Caki2 (cell line): ENCODE data around the gene FES. TPM values are rescaled to one million over a fixed set of nuclear protein-coding genes. Genes with fewer than 3 reads are reported as not detected.
A peak's percentile ranks its signal among the peaks of the same experiment; 100 is the strongest.
"Not testable (repeated sequence)": the region's sequence is repeated elsewhere in the genome, so short reads cannot be mapped to it uniquely, and the experiment has no call there.

Experiments used
- DNase-seq: peaks from one replicate; pipeline ENCODE4 v3.0.0-alpha.2; 2015; ENCODE audit warnings: low read depth
- in situ Hi-C: cut with HindIII; loops from 2 replicates; pipeline ENCODE4 v1.10.0; 2016; ENCODE audit warnings: low sequenced_read_pairs, low pct_unique_long_range_greater_than_20kb, mixed read lengths
- total RNA-seq: library from RNA; depleted of rRNA; stranded (reverse); fragments of >200 nt; shearing (Covaris generic); gene quantifications from 2 replicates; pipeline ENCODE4 v1.2.3, GENCODE V29; 2014; ENCODE audit warnings: low replicate concordance

Gene FES
- total RNA-seq, 1 experiment from 2014 or later = not detected

DNA sequence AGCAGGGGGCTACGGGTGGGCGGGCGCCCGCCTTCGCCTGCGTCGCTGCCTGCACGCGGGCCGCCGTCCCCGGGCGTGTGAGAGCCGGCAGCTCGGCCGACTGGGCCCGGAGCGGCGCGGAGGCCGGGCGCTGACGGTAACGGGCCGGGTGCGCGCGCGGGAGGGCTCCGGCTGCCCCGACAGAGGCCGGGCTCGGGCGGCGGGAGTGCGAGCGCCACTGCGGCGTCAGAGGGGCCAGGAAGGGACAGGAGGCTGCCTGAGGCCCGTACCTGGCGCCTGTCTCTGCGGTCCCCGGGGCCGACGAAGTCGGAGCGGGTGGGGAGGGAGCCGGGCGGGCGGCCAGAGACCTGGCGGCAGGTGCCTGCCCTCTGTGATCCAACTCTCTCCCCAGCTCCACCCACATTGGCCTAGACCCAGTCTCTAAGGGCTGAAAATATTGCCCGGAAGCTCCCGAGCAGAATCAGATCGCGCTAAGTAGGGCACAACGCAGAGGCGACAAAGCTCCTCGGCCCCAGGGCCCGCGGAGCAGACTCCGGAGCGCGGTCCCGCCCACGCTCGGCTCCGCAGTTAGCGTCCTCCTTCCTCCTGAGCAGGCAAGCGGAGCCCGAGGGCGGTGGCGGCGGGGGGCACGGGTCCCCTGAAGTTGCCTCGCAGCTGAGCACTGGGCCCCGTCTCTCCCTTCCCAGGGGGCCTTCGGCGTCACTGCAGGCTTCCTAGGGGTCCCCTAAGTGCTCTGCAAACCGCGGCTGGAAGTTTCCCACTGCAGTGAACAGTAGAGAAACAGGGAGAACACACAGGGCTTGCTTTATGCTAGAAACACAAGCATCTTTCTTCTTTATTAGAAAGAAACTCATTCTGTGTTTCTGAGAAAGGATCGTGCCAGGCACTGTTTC lies 18.8 kb downstream of the FES start, which contains the start of gene MAN2A2:
Gene MAN2A2 (plus strand): TSS at position 463 of the 893 bp plus-strand sequence. CDS start 906 bp downstream, outside the sequence.
- DNase-seq = peak; percentile 59
- in situ Hi-C loops = no loop called here

DNA sequence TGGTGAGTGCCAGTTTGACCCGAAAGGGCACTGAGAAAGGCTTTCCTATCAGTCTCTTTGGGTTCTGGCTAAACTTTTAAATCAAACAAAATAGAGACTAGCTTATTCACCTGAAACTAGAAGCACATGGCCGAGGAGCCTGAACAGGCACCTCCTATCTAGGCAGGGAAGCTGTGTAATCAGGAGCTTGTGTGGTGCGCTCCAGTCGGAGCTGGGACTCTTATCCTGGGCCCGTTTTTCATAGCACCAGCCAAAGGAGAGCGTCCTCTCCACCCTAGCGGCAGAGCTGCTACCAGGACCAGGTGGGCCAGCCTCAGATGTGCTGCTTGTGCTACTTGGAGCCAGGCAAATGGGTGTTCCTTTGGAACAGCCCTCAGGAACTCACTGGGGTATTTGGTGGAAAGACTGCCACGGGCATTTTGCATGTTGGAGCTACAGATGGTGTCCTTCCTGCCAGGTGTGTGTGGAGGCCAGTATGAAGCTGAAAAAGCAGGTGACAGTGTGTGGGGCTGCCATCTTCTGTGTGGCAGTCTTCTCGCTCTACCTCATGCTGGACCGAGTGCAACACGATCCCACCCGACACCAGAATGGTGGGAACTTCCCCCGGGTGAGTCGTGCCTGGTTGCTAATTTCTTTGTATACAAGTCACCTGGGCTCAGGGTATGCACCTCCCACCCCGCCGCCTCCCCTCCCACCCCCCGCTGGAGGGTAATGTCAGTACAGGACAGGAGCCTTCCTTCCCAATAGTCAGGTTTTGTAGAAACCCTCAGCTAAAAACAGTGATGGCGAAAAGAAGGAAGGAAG lies 19.6 kb downstream of the FES start:
- in situ Hi-C loops = no loop called here
- DNase-seq = no peak

- in situ Hi-C loops = no loop called here
Measured at GRCh38 chr15:90904746-90905145, 20.4 kb downstream of the FES start.

DNA sequence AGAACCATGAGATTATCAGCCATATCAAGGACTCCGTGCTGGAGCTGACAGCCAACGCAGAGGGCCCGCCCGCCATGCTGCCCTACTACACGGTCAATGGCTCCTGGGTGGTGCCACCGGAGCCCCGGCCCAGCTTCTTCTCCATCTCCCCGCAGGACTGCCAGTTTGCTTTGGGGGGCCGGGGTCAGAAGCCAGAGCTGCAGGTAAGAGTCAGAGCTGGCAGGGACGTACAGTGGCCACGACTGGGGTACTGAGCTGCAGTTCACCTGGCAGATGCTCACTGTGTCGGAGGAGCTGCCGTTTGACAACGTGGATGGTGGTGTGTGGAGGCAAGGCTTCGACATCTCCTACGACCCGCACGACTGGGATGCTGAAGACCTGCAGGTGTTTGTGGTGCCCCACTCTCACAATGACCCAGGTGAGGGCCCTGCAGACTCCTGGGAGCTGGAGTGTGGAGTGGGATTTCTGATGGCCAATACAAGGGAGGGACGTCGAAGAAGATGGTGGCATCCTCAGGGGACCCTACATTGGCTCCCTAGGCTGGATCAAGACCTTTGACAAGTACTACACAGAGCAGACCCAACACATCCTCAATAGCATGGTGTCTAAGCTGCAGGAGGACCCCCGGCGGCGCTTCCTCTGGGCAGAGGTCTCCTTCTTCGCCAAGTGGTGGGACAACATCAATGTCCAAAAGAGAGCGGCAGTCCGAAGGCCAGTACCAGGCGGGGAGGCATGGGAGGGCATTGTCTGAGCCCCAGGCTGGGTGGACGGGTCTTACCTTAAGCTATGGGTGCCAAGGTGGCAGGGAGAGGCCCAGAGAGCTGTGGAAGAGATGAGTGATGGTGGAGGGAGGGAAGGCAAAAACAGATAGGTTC lies 21.2 kb downstream of the FES start:
- in situ Hi-C loops = no loop called here
- DNase-seq = no peak

More at GRCh38 chr15:90904746-90905145, 20.4 kb downstream of the FES start:
- DNase-seq = no peak

DNA sequence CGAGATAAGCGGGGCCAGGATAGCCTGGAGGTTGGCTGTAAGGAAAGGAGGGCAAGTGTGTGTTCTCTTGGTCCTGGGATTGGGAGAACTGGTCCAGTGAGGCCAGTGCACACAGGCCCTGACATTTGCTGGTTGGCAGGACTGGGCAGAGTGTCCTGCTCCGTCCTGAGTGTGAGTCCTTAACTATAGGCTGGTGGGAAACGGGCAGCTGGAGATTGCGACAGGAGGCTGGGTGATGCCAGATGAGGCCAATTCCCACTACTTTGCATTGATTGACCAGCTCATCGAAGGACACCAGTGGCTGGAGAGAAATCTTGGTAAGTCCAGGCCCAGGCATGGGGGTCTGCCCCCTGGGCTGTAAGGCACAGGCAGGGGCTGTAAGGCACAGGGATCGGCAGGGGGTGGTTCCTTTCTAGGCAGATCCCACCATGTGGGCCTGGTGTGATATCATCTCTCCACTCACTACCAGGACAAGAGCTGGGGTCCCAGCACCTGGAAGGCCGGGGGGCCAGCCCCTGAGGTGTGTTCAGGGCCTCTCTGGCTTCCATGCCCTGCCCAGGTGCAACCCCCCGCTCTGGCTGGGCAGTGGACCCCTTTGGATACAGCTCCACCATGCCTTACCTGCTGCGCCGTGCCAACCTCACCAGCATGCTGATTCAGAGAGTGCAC lies 22.0 kb downstream of the FES start:
- DNase-seq = no peak
- in situ Hi-C loops = no loop called here

GRCh38 chr15:90907051-90907660 lies 22.9 kb downstream of the FES start:
- DNase-seq = no peak
- in situ Hi-C loops = no loop called here

DNA sequence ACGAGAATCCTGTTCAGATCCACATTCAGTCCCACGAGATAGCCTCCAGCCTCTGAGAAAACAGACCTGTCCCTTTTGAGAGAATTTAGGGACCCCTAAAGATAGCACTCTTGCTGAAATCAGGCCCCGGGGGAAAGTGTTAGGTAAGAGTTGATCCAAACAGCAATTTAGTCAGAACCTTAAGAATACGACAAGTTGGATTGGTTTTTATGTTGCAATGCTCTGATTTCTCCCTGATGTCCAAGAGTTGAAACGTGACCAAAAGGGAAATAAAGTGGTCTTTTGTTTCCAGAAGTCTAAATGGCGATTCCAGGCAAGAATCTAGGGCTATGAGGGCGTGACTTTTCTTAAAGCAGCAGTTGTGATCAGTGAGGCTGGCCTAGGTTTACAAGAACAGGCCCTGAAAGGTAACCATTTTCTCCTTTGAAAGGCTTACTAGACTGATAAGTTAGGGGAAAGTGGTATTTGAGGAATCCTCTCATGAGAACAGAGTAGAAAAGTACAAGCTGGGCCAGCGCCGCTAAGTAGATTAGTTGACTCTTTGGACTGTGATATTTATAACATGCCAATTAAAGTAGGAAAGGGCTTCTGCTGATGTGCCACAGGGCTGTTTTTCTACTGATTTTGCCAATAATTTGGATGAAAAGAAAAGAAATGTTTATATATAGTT lies 23.7 kb downstream of the FES start:
- in situ Hi-C loops = no loop called here

DNA sequence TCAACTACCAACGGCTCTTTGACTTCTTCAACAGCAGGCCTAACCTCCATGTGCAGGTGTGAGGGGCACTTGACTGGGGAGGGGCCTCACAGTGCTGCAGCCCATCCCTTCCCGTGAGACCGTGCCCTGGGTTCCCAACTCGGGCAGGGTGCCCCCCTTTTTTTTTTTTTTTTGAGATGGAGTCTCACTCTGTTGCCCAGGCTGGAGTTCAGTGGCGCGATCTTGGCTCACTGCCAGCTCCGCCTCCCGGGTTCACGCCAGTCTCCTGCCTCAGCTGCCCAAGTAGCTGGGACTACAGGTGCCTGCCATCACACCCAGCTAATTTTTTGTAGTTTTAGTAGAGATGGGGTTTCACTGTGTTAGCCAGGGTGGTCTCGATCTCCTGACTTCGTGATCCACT lies 25.1 kb downstream of the FES start:
- in situ Hi-C loops, DNase-seq: not testable (repeated sequence)

More for the DNA sequence above, 23.7 kb downstream of the FES start:
- no peak for DNase-seq

- in situ Hi-C loops = no loop called here
Measured at GRCh38 chr15:90909976-90910375, 25.7 kb downstream of the FES start.

GRCh38 chr15:90910441-90911301 lies 26.4 kb downstream of the FES start:
- no peak for DNase-seq
- in situ Hi-C loops = no loop called here

More at GRCh38 chr15:90909976-90910375, 25.7 kb downstream of the FES start:
- DNase-seq = no peak

GRCh38 chr15:90911302-90911623 lies 27.0 kb downstream of the FES start:
- in situ Hi-C loops = no loop called here

DNA sequence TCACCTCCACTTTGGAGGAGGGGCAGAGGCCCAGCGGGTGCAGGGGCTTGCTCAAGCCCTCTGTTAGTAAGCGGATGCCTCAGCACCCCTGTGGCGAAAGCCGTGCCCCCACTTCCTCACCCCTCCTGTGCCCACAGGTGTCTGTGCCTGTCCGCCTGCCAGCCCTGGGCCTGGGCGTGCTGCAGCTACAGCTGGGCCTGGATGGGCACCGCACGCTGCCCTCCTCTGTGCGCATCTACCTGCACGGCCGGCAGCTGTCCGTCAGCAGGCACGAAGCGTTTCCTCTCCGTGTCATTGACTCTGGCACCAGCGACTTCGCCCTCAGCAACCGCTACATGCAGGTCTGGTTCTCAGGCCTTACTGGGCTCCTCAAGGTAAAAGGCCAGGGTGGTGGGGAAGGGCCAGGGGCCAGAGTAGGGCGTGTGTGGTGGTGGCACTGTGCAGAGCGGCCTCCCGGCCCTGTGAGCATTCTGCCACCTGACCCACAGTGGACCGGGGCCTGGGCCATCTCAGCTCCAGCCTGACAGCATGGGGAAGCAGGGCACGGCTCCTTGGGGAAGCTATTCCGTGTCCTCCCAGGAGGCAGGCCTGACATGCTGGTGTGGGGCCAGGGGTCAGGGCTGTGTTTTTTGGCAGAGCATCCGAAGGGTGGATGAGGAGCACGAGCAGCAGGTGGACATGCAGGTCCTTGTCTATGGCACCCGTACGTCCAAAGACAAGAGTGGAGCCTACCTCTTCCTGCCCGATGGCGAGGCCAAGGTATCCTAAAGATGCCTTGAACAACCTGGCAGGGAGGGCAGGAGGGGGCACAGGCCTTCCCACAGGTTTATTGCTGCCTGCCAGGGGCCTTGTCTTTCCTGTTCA lies 27.8 kb downstream of the FES start:
- in situ Hi-C loops = no loop called here
- no peak for DNase-seq

More at GRCh38 chr15:90911302-90911623, 27.0 kb downstream of the FES start:
- no peak for DNase-seq

DNA sequence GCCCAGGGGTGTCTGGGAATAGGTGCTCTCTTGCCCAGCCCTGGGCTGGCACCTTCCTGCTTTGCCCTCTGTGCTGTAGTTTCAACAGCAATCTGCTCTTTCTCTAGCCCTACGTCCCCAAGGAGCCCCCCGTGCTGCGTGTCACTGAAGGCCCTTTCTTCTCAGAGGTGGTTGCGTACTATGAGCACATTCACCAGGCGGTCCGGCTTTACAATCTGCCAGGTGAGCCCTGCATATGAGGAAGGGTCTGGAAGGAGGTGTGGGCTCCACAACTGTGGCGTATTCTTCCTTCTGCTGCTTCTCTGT lies 28.4 kb downstream of the FES start:
- in situ Hi-C loops = no loop called here
- no peak for DNase-seq

- in situ Hi-C loops = no loop called here
- DNase-seq = no peak
Measured at GRCh38 chr15:90913398-90913944, 29.2 kb downstream of the FES start.
